NB4 (cell line): ENCODE results near the gene SND1.

ENCODE experiments used
- POLR2A ChIP-seq: IDR thresholded peaks from 2 replicates; pipeline ENCODE4 v1.6.1; 2011; ENCODE audit warnings: mild to moderate bottlenecking; ENCODE audit not compliant: insufficient read length; ENCODE audit errors: extremely low read depth
- TF ChIP-seq, protein P1 (sequence below): IDR thresholded peaks from one replicate; pipeline ENCODE4 v1.5.1; 2012; ENCODE audit warnings: low read depth, low read length

DNA sequence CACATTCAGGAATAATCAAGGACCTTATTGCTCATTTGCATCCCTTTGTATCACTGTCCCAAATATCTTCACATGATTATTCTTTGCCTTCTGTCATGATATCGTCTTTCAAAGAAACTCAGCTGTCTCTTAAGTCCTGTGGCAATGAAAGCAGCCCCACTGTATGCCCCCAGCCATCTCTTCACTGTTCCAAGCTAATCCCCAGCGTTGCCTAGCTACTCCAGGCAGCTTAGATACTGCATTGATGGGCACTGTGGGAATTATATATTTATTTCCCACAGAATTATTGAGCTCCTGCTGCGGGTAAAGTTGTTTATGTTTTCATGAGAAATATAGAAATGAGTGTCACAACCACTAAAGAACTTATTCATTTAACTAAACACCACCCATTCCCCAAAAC, 38.8 kb downstream of the SND1 start:
- no peak for TF ChIP-seq POLR2A
- TF ChIP-seq, protein P1, sequence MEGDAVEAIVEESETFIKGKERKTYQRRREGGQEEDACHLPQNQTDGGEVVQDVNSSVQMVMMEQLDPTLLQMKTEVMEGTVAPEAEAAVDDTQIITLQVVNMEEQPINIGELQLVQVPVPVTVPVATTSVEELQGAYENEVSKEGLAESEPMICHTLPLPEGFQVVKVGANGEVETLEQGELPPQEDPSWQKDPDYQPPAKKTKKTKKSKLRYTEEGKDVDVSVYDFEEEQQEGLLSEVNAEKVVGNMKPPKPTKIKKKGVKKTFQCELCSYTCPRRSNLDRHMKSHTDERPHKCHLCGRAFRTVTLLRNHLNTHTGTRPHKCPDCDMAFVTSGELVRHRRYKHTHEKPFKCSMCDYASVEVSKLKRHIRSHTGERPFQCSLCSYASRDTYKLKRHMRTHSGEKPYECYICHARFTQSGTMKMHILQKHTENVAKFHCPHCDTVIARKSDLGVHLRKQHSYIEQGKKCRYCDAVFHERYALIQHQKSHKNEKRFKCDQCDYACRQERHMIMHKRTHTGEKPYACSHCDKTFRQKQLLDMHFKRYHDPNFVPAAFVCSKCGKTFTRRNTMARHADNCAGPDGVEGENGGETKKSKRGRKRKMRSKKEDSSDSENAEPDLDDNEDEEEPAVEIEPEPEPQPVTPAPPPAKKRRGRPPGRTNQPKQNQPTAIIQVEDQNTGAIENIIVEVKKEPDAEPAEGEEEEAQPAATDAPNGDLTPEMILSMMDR = no peak
